ENCODE measurements around the gene ZNF778. TPM values are rescaled to one million over a fixed set of nuclear protein-coding genes. Genes with fewer than 3 reads are reported as not detected.
"Not testable (repeated sequence)": the region's sequence is repeated elsewhere in the genome, so short reads cannot be mapped to it uniquely, and the experiment has no call there.

ZNF778 gene
- total RNA-seq, 4 donors from 2014 or later = 11.2 to 17.2 (median 13.9) TPM

DNA sequence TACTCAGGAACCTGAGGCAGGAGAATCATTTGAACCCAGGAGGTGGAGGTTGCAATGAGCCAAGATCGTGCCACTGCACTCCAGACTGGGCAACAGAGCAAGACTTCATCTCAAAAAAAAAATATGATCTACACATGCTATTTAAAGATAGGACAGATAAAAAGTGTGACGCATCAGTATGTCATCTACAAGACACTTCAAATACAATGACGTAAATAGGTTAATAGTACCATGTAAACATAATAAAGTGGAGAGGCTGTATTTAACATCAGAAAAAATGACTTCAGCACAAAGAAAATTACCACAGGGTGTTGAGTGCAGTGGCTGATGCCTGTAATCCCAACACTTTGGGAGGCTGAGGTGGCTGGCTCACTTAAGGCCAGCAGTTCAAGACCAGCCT is 20.2 kb downstream of the ZNF778 start:
- intact Hi-C loops (cut with DNase I) = no loop called here
- TF ChIP-seq EP300 (IDR thresholded peaks at IDR 0.05) (no peak), POLR2AphosphoS5 (IDR thresholded peaks at IDR 0.05) (no peak), POLR2A (IDR thresholded peaks at IDR 0.05; ENCODE audit: low read depth) (no peak)
- TF ChIP-seq, protein P1, sequence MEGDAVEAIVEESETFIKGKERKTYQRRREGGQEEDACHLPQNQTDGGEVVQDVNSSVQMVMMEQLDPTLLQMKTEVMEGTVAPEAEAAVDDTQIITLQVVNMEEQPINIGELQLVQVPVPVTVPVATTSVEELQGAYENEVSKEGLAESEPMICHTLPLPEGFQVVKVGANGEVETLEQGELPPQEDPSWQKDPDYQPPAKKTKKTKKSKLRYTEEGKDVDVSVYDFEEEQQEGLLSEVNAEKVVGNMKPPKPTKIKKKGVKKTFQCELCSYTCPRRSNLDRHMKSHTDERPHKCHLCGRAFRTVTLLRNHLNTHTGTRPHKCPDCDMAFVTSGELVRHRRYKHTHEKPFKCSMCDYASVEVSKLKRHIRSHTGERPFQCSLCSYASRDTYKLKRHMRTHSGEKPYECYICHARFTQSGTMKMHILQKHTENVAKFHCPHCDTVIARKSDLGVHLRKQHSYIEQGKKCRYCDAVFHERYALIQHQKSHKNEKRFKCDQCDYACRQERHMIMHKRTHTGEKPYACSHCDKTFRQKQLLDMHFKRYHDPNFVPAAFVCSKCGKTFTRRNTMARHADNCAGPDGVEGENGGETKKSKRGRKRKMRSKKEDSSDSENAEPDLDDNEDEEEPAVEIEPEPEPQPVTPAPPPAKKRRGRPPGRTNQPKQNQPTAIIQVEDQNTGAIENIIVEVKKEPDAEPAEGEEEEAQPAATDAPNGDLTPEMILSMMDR (IDR thresholded peaks at IDR 0.05) = no peak
- Histone ChIP-seq H3K27ac (replicated peaks in 1 of 4) (no peak overlapping the region), H3K4me3 (no peak overlapping the region), H3K27me3 (no peaks in the 10 kb centered on the region), H3K36me3 (peaks cover 0 to 19% (median 13%) of the 10 kb centered on the region in 4 donors), H3K9me3 (no peaks in the 10 kb centered on the region), H3K4me1 (peaks cover 4 to 18% (median 16%) of the 10 kb centered on the region in 4 donors)
- DNase-seq (ENCODE audit: extremely low spot score) = no peak
- 88% methylated on average over 3 of the region's 3 CpGs for WGBS

DNA sequence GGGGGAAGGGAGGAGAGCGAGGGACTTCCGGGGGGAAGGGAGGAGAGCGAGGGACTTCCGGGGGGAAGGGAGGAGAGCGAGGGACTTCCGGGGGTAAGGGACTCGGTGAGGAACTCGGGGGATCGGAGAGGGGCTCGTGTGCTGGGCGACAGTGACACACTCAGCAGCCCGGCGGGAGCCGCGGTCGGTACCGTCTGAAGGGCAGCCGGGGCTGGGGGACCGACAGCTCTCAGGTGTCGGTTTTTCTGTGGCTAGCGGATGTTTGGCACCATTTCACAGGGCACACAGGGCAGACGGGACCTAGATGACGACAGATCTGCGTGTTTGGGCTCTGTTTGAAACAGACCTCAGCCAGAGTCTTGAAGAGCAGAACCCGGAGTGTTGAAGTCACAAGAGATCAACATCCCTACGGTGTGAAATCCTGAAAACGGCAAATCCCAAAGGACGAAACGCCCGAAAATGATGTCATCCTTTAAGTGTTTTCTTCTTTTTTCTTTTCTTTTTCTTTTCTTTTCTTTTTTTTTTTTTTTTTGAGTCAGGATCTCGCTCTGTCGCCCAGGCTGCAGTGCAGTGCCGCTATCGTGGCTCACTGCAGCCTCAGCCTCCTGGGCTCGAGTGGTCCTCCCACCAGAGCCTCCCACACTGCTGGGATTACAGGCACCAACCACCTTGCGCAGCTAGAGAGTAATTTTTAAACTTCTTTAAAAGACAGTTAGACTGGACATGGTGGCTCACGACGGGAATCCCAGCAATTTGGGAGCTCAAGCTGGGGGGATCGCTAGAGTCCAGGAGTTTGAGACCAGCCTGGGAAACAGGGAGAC is 23.9 kb downstream of the ZNF778 start:
- Histone ChIP-seq H3K4me1 (peaks cover 4 to 20% (median 17%) of the 10 kb centered on the region in 4 donors), H3K27ac (replicated peaks in 1 of 4) (peak overlapping the region; percentile 94 to 97 (median 94)), H3K36me3 (no peaks in the 10 kb centered on the region), H3K4me3 (peak overlapping the region; percentile 78 to 84 (median 82)), H3K9me3 (no peaks in the 10 kb centered on the region), H3K27me3 (no peaks in the 10 kb centered on the region)
- no peak for DNase-seq (ENCODE audit: extremely low spot score)
- intact Hi-C loops (cut with DNase I) = loop anchor here (5.0 to 10.0 kb wide), 2 partner anchors 53 to 266 kb away; partner anchors contain the start of gene SPG7
- TF ChIP-seq EP300 (IDR thresholded peaks at IDR 0.05) = no peak
- peak; percentile 79 for TF ChIP-seq POLR2A (IDR thresholded peaks at IDR 0.05; ENCODE audit: low read depth)
- TF ChIP-seq POLR2AphosphoS5 (IDR thresholded peaks at IDR 0.05) = peak; percentile 63 to 94
- WGBS = 9% methylated on average over 32 of the region's 39 CpGs

DNA sequence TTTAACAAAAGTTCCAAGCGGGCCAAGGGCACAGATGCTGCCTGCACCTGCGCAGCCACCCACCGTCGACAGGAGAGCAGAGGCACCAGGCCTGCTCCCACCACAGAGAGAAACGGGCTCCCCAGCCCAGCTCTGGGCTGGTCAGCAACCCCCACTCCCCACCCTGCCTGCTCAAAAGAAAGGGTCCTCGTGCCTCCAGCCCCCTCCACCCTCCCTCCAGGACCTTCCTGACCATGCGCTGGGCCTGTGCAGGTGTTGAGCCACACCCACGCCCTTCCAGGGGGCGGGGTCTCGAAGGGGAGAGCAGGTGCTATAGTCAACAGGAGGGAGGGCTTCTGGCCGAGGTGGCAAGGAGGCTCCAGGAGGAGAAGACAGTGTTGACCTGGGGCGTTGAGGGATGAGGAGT is 25.3 kb downstream of the ZNF778 start:
- H3K36me3 ChIP-seq = no peaks in the 10 kb centered on the region
- no peak for DNase-seq (ENCODE audit: extremely low spot score)
- H3K4me3 ChIP-seq = no peak overlapping the region
- no peaks in the 10 kb centered on the region for H3K27me3 ChIP-seq
- H3K4me1 ChIP-seq = peaks cover 12 to 31% (median 31%) of the 10 kb centered on the region in 4 donors
- H3K27ac ChIP-seq (replicated peaks in 1 of 4) = no peak overlapping the region
- intact Hi-C loops (cut with DNase I) = loop anchor here (5.0 to 10.0 kb wide), 2 partner anchors 52 to 265 kb away; partner anchors contain the start of gene SPG7
- 39% methylated on average over 5 of the region's 12 CpGs for WGBS
- TF ChIP-seq EP300 (IDR thresholded peaks at IDR 0.05) = no peak
- no peak for TF ChIP-seq POLR2AphosphoS5 (IDR thresholded peaks at IDR 0.05)
- TF ChIP-seq, protein P1 (IDR thresholded peaks at IDR 0.05) = no peak
- no peak for TF ChIP-seq POLR2A (IDR thresholded peaks at IDR 0.05; ENCODE audit: low read depth)
- H3K9me3 ChIP-seq = no peaks in the 10 kb centered on the region

DNA sequence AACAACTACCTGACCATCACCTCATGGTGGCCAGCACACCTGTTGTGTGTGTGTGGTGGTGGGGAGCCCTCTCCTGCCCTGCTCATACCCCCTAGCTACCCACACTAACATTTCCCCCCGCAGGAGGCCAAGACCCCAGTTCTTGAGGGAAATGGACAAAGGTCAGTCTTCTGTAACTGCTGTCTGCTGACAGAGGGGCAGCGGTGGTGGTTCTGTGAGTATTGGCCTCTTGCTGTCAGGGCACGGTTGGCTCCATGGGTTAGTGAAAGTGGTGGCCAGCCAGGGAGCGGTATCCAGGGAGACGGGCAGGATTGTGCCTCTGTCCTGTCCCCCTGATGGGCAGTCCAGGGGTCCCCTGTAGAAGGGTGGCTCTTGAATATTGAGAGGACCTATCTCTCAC is 26.2 kb downstream of the ZNF778 start:
- no peaks in the 10 kb centered on the region for H3K9me3 ChIP-seq
- no peak for DNase-seq (ENCODE audit: extremely low spot score)
- intact Hi-C loops (cut with DNase I) = loop anchor here (5.0 to 10.0 kb wide), 2 partner anchors 51 to 264 kb away; partner anchors contain the start of gene SPG7
- no peak for TF ChIP-seq POLR2AphosphoS5 (IDR thresholded peaks at IDR 0.05)
- TF ChIP-seq, protein P1 (IDR thresholded peaks at IDR 0.05) = no peak
- TF ChIP-seq EP300 (IDR thresholded peaks at IDR 0.05) = no peak
- no peak for TF ChIP-seq POLR2A (IDR thresholded peaks at IDR 0.05; ENCODE audit: low read depth)
- H3K4me3 ChIP-seq = no peak overlapping the region
- H3K4me1 ChIP-seq = peaks cover 12 to 37% (median 37%) of the 10 kb centered on the region in 4 donors
- WGBS = 96% methylated on average over 4 of the region's 5 CpGs
- H3K27ac ChIP-seq (replicated peaks in 1 of 4) = no peak overlapping the region
- no peaks in the 10 kb centered on the region for H3K36me3 ChIP-seq
- no peaks in the 10 kb centered on the region for H3K27me3 ChIP-seq

DNA sequence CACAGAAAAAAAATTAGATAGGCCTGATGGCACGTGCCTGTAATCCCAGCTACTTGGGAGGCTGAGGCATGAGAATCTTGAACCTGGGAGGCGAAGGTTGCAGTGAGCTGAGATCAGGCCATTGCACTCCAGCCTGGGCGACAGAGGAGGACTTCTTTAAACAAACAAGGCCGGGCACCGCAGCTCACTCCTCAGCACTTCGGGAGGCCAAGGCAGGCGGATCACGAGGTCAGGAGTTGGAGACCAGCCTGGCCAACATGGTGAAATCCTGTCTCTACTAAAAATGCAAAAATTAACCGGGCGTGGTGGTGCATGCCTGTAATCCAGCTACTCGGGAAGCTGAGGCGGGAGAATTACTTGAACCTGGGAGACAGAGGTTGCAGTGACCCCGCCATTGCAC is 26.8 kb downstream of the ZNF778 start:
- H3K4me3 ChIP-seq; H3K36me3 ChIP-seq; DNase-seq (ENCODE audit: extremely low spot score); H3K9me3 ChIP-seq; H3K27ac ChIP-seq (replicated peaks in 1 of 4); H3K27me3 ChIP-seq: not testable (repeated sequence)
- 70% methylated on average over 13 of the region's 13 CpGs for WGBS
- intact Hi-C loops (cut with DNase I) = loop anchor here (5.0 to 10.0 kb wide), 2 partner anchors 51 to 263 kb away; partner anchors contain the start of gene SPG7
- H3K4me1 ChIP-seq = peaks cover 12 to 37% (median 37%) of the 10 kb centered on the region in 4 donors

All from esophagus muscularis mucosa (tissue), 4 donors.